IPS DF 4.7 (cell line): Measurements from ENCODE around the gene ANKRD2.

Experiments used
- DNase-seq: peaks from one replicate; pipeline ENCODE4 v3.0.0-alpha.2; 2013; ENCODE audit warnings: low spot score; ENCODE audit errors: extremely low read depth

Gene ANKRD2

DNA sequence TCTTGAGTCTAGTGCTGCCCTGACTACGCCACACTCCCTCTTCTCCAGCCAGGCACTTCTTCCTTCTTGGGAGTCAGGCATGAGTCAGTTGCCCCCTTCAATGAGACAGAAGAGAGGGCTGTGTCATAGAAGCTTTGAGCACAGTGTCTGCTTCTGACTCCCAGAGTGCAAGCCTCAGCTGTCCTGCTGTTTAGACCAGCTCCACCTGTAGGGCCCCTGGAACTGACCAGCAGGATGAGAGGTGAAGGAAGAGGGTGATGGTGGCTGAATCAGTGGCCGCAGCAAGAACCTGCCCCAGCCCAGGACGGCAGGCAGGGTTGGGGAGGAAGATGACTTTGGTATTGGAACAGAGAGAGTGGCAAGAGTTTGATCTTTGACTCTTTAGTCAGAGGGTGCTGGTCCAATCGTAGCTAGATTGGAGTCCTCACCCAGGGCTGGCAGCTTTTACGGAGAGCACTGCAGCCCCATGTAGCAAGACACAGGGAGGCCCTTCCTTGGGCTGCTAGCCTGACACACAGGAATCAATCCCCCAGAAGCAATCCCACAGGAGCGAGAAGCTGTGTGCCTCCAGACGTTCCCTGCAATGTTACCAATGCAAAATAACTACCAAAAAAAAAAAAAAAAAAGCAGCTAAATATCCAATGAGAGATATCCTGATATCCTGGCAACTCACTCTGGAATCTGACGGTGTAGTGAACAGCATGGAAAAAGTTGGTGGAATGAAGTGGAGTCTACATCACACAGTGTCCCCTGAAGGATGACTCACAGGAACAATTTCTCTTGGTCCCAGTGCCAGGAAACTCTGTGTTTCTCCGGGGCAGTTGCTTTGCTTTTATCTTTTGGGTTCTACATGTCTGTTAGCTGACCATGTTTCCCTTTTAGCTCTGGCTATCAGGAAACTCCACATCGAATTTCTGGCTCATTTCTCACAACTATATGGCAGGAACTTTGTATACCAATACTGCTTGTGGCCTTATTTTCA lies 23.8 kb downstream of the ANKRD2 start:
- DNase-seq = no peak

DNA sequence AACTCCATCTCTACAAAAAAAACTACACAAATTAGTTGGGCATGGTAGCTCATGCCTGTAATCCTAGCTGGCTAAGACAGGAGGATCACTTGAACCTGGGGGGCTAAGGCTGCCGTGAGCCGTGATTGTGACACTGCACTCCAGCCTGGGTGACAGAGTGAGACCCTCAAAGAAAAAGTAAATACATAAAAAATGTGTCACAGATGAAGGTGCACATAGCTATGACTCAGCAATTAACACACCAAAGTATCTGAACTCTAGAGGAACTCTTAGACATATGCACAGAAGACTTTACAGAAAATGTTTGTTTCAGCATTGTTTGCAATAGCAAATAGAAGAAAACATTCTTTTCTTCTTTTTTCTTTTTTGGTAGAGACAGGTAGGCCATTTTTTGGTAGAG lies 25.2 kb downstream of the ANKRD2 start:
- no peak for DNase-seq

DNA sequence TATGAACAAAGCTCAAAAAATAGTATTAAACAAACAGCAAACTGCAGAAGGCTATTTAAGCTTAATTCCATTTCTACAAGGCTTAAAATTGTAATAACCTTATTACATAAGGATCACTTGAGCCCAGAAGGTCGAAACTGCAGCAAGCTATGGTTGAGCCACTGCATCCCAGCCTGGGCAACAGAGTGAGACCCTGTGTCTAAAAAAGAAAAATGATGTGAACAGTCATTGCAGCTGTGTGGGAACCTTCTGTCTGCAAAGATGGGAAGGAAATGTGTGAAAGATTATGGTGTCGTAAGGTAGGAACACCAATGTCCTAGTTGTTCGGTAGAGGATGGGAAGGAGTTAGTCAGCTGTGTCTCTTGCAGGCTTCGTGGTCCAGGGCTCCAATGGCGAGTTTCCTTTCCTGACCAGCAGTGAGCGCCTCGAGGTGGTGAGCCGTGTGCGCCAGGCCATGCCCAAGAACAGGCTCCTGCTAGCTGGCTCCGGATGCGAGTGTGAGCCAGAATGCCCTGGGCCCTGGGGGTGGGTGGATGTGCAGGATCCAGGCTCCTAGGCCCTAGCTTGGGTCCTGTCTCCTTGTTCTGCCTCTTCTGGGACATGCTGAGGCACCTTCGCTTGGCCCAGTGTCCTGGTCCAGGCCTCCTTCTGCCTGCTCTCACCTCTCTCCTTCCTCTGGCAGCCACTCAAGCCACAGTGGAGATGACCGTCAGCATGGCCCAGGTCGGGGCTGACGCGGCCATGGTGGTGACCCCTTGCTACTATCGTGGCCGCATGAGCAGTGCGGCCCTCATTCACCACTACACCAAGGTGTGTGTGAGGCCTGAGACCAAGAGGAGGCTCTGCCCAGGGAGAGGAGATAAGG lies 26.1 kb downstream of the ANKRD2 start:
- no peak for DNase-seq

DNA sequence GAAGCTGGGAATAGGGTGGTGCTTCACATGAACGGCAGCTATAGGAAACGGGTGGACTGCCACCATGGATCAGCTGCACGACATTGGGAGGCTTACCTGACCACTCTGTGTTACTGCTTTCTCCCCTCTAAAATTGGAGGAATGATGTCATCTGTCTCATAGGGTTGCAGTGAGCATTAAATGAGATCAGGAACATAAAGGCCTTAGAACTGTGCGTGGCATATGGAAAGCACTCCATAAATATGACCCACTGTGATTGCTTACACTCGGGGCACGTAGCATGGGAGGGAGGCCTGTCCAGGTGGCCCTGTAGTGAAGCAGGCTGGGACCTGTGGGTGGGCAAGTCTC lies 26.7 kb downstream of the ANKRD2 start:
- no peak for DNase-seq

DNA sequence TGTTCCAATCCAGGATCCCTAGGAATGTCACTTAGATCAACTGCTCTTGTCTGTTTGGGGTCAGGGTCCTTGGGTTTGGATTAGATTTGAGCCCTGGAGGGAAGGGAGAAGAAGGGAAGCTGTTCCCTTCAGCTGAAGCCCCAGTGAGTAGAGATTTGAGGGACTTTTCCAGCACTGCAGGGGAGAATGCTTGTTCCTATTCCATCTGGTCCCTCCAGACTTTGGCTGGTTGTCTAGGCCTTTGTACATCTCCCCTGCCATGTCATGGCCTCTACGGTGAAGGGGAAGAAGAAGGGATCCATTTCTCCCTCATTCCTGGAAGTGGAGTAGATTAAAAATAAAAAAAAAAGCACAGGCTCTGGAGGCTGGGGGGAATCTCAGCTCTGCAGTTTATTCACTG lies 28.0 kb downstream of the ANKRD2 start:
- no peak for DNase-seq

GRCh38 chr10:97601268-97602215 lies 29.0 kb downstream of the ANKRD2 start:
- no peak for DNase-seq

GRCh38 chr10:97607095-97607636 lies 34.6 kb downstream of the ANKRD2 start:
- no peak for DNase-seq

DNA sequence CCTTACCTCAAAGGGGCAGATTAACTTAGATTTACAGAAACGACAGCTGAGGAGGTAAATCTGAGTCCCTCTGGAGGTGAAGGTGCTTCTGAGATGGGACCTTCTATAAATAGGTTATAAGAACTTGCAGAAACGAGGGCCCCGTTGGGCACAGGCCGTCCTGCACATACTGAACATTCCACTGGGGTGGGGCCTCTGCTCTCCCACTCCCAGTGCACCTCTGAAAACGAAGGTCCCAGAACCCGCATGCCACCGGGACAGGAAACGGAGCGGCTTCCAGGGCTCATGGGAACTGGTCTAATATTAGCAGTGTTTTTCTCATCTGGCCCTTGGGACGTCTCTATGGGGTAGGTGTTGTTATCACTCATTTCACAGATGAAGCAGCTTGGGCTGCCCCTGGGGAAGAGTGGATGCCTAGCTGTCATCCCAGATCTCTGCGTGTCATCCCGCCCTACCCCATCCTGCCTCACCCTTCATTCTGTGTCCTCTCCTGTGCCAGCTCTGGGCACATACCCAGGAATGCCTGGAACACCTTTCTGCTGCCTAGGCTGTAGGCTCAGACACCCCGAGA lies 36.5 kb downstream of the ANKRD2 start:
- no peak for DNase-seq

DNA sequence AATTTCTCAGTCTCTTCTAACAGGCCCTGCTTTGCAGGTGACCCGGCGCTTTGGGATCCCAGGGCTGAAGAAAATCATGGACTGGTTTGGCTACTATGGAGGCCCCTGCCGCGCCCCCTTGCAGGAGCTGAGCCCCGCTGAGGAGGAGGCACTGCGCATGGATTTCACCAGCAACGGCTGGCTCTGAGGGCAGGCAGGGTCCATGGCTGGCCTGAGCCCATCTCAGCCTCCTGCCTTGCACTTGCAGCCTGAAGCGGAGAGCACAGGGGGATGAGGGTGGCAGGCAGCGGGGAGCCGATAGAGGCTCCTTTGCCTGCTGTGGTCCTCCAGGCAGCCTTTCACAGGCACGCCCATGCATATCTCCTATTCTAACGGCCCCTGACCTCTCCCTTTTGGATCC lies 38.9 kb downstream of the ANKRD2 start:
- no peak for DNase-seq

DNA sequence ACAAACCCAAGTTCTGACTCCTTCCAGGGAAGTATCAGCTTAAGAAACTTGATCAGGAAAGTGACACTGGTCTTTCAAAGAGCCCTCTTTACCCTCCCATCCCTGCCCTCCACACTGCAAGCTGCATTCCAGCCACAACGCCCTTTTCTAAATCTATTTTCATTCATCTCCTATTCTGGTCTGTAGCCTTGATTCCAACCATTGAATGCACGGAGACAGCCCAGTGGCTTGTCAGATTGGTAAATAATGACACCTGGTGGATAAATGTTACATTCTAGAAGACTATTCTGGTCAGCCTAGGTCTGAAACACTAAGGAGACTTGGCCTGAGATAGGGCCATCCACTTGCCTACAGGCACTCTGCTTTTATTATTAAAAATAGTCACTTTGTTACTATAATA lies 39.8 kb downstream of the ANKRD2 start:
- DNase-seq = peak; percentile 53

DNA sequence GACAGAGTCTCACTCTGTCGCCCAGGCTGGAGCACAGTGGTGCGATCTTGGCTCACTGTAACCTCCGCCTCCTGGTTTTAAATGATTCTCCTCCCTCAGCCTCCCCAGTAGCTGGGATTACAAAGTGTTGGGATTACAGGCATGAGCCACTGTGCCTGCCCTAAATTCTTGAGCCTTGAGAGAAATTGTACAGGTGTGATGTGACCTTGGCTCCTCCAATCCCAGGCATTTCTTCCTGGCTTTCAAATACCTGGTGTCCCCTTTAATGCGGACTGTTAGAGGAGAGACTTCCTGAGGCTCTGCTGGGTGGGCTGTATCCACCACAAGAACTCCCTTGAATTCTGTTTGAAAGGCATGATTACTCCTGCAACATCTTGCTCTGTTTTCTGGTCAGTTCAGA lies 45.7 kb downstream of the ANKRD2 start:
- no peak for DNase-seq

DNA sequence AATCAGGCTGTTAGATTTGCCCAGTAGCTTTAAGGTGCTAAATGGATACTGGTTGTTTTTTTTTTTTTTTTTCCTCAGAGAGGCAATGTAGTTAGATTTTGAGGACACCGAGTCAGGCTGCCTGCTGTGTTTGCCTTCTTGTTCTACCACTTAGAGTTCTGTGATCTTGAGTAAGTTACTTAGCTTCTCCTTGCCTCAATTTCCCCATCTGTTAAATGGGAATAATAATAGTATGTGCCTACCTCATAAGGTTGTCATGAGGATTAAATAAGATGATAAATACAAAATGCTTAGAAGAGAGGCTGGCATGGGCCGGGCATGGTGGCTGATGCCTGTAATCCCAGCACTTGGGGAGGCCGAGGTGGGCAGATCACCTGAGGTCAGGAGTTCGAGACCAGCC lies 46.2 kb downstream of the ANKRD2 start:
- DNase-seq = no peak

DNA sequence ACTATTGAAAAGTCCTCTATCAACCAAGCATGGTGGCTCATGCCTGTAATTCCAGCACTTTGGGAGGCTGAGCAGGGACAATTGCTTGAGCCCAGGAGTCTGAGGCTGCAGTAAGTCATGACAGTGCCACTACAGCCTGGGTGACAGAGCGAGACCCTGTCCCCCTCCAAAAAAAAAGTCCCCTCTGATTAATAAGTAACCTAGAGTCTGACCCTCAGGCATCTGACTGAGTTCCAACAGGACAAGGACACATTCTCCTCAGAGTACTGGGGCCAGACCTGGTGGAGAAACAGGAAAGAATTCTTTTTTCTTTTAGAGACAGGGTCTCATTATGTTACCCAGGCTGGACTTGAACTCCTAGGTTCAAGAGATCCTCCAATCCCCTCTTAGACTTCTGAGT lies 50.7 kb downstream of the ANKRD2 start:
- no peak for DNase-seq

GRCh38 chr10:97627731-97628130 lies 55.2 kb downstream of the ANKRD2 start:
- DNase-seq = no peak

DNA sequence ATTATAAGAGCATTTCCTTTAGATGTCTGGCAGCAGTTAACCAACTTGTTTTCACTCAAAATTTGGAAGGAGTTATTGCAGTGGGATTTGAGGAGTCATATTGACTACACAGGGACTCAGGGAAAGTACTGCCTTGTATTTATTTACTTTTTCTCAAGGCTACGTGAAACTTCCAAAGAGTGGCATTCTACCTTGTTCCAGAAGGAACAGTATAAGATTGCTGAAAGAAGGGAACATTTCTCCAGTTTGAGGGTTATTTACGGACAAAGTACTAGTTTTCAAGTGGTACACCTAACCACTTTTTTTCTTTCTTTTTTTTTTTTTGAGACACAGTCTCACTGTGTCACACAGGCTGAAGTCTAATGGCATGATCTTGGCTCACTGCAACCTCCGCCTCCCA lies 55.6 kb downstream of the ANKRD2 start:
- no peak for DNase-seq

DNA sequence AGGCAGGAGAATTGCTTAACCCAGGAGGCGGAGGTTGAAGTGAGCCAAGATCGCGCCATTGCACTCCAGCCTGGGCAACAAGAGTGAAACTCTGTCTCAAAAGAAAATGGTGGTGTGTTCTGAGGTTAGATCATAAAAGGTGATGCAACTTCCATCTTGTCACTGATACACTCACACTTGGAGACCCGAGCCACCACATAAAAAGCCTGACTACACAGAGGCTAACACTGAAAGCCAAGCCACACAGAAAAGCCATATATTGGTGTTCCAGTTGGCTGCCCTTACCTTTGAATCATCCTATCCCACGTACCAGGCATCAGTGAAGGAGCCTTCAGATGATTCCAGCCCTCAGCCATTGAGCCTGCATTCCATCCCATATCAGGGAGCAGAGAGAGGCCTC lies 56.7 kb downstream of the ANKRD2 start:
- no peak for DNase-seq

- no peak for DNase-seq
Measured at GRCh38 chr10:97631098-97631497, 58.5 kb downstream of the ANKRD2 start.

GRCh38 chr10:97632949-97633884 lies 60.6 kb downstream of the ANKRD2 start, which contains the start of gene MORN4:
MORN4 (minus strand) TSS chr10:97633500; CDS start chr10:97619653, 13,847 bp downstream.
- peak; percentile 86 for DNase-seq
